CD14-positive monocyte (primary cell): ENCODE results near the gene SDK1. TPM values are rescaled to one million over a fixed set of nuclear protein-coding genes. Genes with fewer than 3 reads are reported as not detected.

Experiments used
- DNase-seq, 3 donors: peaks; one replicate each; pipeline ENCODE4 v3.0.0-alpha.2; 2011 to 2022
- H2AFZ ChIP-seq: 2 replicates; pipeline ENCODE4 v1.6.0; 2012; ENCODE audit warnings: mild to moderate bottlenecking, low read depth, low read length, inconsistent platforms; ENCODE audit not compliant: insufficient read depth, poor library complexity, severe bottlenecking
- H3K27ac ChIP-seq, 2 donors: 1 replicate in 1 of 2; 2 replicates in 1 of 2; pipeline ENCODE4 v1.5.1; 2012 to 2013; ENCODE audit warnings: low read length in 2 of 2, control low read depth in 1 of 2, inconsistent platforms in 1 of 2, low read depth in 1 of 2, mild to moderate bottlenecking in 1 of 2
- H3K27me3 ChIP-seq, 2 donors: one replicate each; pipeline versions ENCODE4 v1.6.0 to v1.6.1; 2011 to 2013; ENCODE audit warnings: low read length in 2 of 2; ENCODE audit not compliant: control insufficient read depth in 2 of 2, insufficient read depth in 2 of 2
- H3K36me3 ChIP-seq, 2 donors: replicated peaks in 1 of 2; 1 replicate in 1 of 2; 2 replicates in 1 of 2; pipeline versions ENCODE4 v1.5.1 to v1.6.1; 2012 to 2013; ENCODE audit warnings: low read length in 2 of 2, control low read depth in 1 of 2, inconsistent platforms in 1 of 2, mild to moderate bottlenecking in 1 of 2; ENCODE audit not compliant: insufficient read depth in 2 of 2, control insufficient read depth in 1 of 2
- H3K4me1 ChIP-seq, 2 donors: 1 replicate in 1 of 2; 2 replicates in 1 of 2; pipeline versions ENCODE4 v1.5.1 to v1.6.1; 2012 to 2013; ENCODE audit warnings: low read length in 2 of 2, control low read depth in 1 of 2, inconsistent platforms in 1 of 2, mild to moderate bottlenecking in 1 of 2, moderate library complexity in 1 of 2; ENCODE audit not compliant: insufficient read depth in 2 of 2, control insufficient read depth in 1 of 2
- H3K4me2 ChIP-seq: replicated peaks from 2 replicates; pipeline ENCODE3; 2012; ENCODE audit warnings: low read length, moderate library complexity, mild to moderate bottlenecking; ENCODE audit not compliant: poor library complexity, severe bottlenecking; ENCODE audit errors: extremely low read depth
- H3K4me3 ChIP-seq, 3 experiments: fragments of 200-600 bp in 1 of 3; sonication (generic) in 1 of 3; replicated peaks in 1 of 3; 1 replicate in 2 of 3; 2 replicates in 1 of 3; pipeline ENCODE4 v1.5.1; 2011 to 2013; ENCODE audit warnings: low read length in 3 of 3, mild to moderate bottlenecking in 3 of 3, control low read depth in 2 of 3, low read depth in 2 of 3, inconsistent platforms in 1 of 3, moderate library complexity in 1 of 3
- H3K79me2 ChIP-seq: 2 replicates; pipeline ENCODE4 v1.6.0; 2012; ENCODE audit warnings: mild to moderate bottlenecking, control low read depth, inconsistent platforms, low read length, moderate library complexity; ENCODE audit not compliant: insufficient read depth
- H3K9ac ChIP-seq: 2 replicates; pipeline ENCODE4 v1.6.0; 2017; ENCODE audit warnings: low read length, mild to moderate bottlenecking; ENCODE audit not compliant: insufficient read depth, poor library complexity, severe bottlenecking
- H3K9me3 ChIP-seq, 2 donors: replicated peaks in 1 of 2; 1 replicate in 1 of 2; 2 replicates in 1 of 2; pipeline versions ENCODE4 v1.5.1 to v1.6.1; 2012 to 2013; ENCODE audit warnings: low read length in 2 of 2, control low read depth in 1 of 2; ENCODE audit not compliant: control insufficient read depth in 1 of 2, insufficient read depth in 1 of 2
- H4K20me1 ChIP-seq: 2 replicates; pipeline ENCODE4 v1.6.0; 2012; ENCODE audit warnings: mild to moderate bottlenecking, low read length, control low read depth, moderate library complexity; ENCODE audit not compliant: insufficient read depth
- H3K27ac Mint-ChIP-seq, 7 donors: one replicate each; pipeline ENCODE4 v1.8.0; 2020; ENCODE audit warnings: mild to moderate bottlenecking in 7 of 7, mixed read lengths in 7 of 7, moderate library complexity in 6 of 7, inconsistent platforms in 2 of 7
- H3K27me3 Mint-ChIP-seq, 3 donors: one replicate each; pipeline ENCODE4 v1.8.0; 2021 to 2022; ENCODE audit warnings: low read depth in 3 of 3, mild to moderate bottlenecking in 3 of 3, mixed read lengths in 3 of 3, moderate library complexity in 3 of 3, inconsistent platforms in 1 of 3
- H3K36me3 Mint-ChIP-seq, 2 donors: one replicate each; pipeline ENCODE4 v1.8.0; 2020; ENCODE audit warnings: mixed read lengths in 2 of 2, inconsistent platforms in 1 of 2, mild to moderate bottlenecking in 1 of 2
- H3K4me1 Mint-ChIP-seq: one replicate; pipeline ENCODE4 v1.8.0; 2020; ENCODE audit warnings: mild to moderate bottlenecking, mixed read lengths
- H3K4me3 Mint-ChIP-seq, 2 donors: one replicate each; pipeline ENCODE4 v1.8.0; 2020; ENCODE audit warnings: mild to moderate bottlenecking in 2 of 2, mixed read lengths in 2 of 2, moderate library complexity in 1 of 2
- H3K9me3 Mint-ChIP-seq, 7 donors: one replicate each; pipeline ENCODE4 v1.8.0; 2020 to 2022; ENCODE audit warnings: mixed read lengths in 7 of 7, mild to moderate bottlenecking in 6 of 7, moderate library complexity in 6 of 7, inconsistent platforms in 2 of 7
- WGBS: methylation state at CpG from one replicate; pipeline ENCODE4 v1.1.5; 2013; ENCODE audit warnings: missing lambda C conversion rate; ENCODE audit not compliant: insufficient coverage; 5-methylcytosine and 5-hydroxymethylcytosine counted together
- intact Hi-C, 2 donors: fragments of 100-400 bp; cut with micrococcal nuclease; formaldehyde crosslinking; loops; one replicate each; pipeline versions ENCODE4 v1.15.0 to v1.15.1; 2023
- polyA plus RNA-seq, 3 donors: library from polyadenylated mRNA; depleted of rRNA in 1 of 3; unstranded in 2 of 3; stranded (reverse) in 1 of 3; fragments of 300-500 nt in 2 of 3; fragments of >200 nt in 1 of 3; fragmentation: Illumina TruSeq in 2 of 3; gene quantifications; 1 replicate in 2 of 3; 2 replicates in 1 of 3; pipeline ENCODE4 v1.2.3, GENCODE V29; 2012 to 2021
- TF ChIP-seq, protein P1 (sequence below): fragments of 200-600 bp; IDR thresholded peaks from one replicate; pipeline ENCODE4 v1.8.0; 2022; ENCODE audit warnings: antibody characterized with exemption, mild to moderate bottlenecking

Gene SDK1
- polyA plus RNA-seq, 3 donors, result 0.01 TPM; not detected in 2

DNA sequence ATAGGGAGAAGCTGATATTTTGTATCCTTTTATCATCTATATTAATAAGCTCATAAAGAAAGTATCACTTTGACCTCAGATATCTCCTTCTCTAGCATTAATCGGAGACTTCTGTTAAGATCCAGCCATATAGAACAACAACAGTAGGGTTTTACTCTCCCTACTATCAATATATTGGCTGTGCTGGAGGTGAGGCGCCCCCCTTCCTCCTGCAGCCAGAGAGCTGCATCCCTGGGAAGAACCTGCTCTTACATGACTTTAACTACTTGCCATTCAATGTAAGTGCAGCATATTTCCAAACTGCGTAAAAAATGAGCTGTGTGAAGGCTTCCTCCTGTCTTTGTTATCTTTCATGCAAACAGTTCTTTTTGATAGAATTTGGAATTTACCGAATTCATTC lies 247.8 kb downstream of the SDK1 start:
- Histone ChIP-seq H3K4me3 (no peak overlapping the region), H4K20me1 (no peaks in the 10 kb centered on the region), H3K9me3 (peaks cover 5% of the 10 kb centered on the region in 2 donors), H3K27ac (no peak overlapping the region), H3K27me3 (no peaks in the 10 kb centered on the region), H3K9ac (no peak overlapping the region), H3K4me2 (no peak overlapping the region), H3K36me3 (no peaks in the 10 kb centered on the region), H3K4me1 (no peaks in the 10 kb centered on the region), H3K79me2 (no peaks in the 10 kb centered on the region), H2AFZ (no peak overlapping the region)
- TF ChIP-seq, protein P1, sequence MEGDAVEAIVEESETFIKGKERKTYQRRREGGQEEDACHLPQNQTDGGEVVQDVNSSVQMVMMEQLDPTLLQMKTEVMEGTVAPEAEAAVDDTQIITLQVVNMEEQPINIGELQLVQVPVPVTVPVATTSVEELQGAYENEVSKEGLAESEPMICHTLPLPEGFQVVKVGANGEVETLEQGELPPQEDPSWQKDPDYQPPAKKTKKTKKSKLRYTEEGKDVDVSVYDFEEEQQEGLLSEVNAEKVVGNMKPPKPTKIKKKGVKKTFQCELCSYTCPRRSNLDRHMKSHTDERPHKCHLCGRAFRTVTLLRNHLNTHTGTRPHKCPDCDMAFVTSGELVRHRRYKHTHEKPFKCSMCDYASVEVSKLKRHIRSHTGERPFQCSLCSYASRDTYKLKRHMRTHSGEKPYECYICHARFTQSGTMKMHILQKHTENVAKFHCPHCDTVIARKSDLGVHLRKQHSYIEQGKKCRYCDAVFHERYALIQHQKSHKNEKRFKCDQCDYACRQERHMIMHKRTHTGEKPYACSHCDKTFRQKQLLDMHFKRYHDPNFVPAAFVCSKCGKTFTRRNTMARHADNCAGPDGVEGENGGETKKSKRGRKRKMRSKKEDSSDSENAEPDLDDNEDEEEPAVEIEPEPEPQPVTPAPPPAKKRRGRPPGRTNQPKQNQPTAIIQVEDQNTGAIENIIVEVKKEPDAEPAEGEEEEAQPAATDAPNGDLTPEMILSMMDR, result no peak
- peaks cover 0 to 4% (median 1%) of the 10 kb centered on the region in 3 donors for H3K27me3 Mint-ChIP-seq
- peaks cover 0 to 7% (median 4%) of the 10 kb centered on the region in 7 donors for H3K9me3 Mint-ChIP-seq
- H3K27ac Mint-ChIP-seq, result no peak overlapping the region
- intact Hi-C loops, result no loop called here
- H3K4me3 Mint-ChIP-seq, result no peak overlapping the region
- no CpG with 5 or more reads among the region's 4 CpGs for WGBS
- no peaks in the 10 kb centered on the region for H3K4me1 Mint-ChIP-seq
- H3K36me3 Mint-ChIP-seq, result no peaks in the 10 kb centered on the region
- DNase-seq, result no peak

DNA sequence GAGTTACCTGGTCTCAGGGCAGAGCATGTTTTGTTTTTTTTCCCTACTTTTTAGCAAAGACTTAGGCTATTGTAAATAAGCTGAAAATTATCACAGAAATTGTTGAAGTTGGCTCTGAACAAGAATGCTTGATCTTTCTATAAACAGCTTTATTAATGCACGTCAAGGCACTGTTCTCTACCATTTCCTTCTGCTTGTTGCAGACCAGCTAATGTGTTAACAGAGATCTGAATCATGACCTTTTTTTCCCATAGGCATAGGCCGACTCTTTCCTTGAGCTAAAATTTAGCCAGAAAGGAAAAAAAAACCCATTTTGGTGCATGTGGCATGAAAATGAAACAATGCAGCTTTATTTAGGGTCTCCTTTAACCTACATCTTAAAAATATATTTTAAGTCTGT lies 248.5 kb downstream of the SDK1 start:
- H3K9me3 ChIP-seq, result peaks cover 7 to 8% of the 10 kb centered on the region in 2 donors
- no peak overlapping the region for H3K4me3 ChIP-seq
- intact Hi-C loops, result no loop called here
- no peaks in the 10 kb centered on the region for H3K36me3 ChIP-seq
- peaks cover 0 to 4% (median 1%) of the 10 kb centered on the region in 3 donors for H3K27me3 Mint-ChIP-seq
- H3K36me3 Mint-ChIP-seq, result no peaks in the 10 kb centered on the region
- H3K9me3 Mint-ChIP-seq, result peaks cover 0 to 9% (median 4%) of the 10 kb centered on the region in 7 donors
- H3K27ac ChIP-seq, result no peak overlapping the region
- no peaks in the 10 kb centered on the region for H3K79me2 ChIP-seq
- no peaks in the 10 kb centered on the region for H3K4me1 Mint-ChIP-seq
- H4K20me1 ChIP-seq, result no peaks in the 10 kb centered on the region
- no peak for DNase-seq
- TF ChIP-seq, protein P1, result no peak
- no peak overlapping the region for H3K4me3 Mint-ChIP-seq
- WGBS, result 75% methylated on average over 1 of the region's 2 CpGs
- H3K4me1 ChIP-seq, result no peaks in the 10 kb centered on the region
- no peaks in the 10 kb centered on the region for H3K27me3 ChIP-seq
- H3K4me2 ChIP-seq, result no peak overlapping the region
- no peak overlapping the region for H3K9ac ChIP-seq
- H2AFZ ChIP-seq, result no peak overlapping the region
- no peak overlapping the region for H3K27ac Mint-ChIP-seq
